Upper lobe of left lung (tissue), 6 donors: ENCODE data around the gene PTPRN2. TPM values are rescaled to one million over a fixed set of nuclear protein-coding genes. Genes with fewer than 3 reads are reported as not detected.

Experiments used
- ATAC-seq, 2 donors: fragments of 200-7000 bp; cut with Tn5 transposase; one replicate each; pipeline ENCODE4 v1.9.1; 2022; ENCODE audit warnings: mild to moderate bottlenecking in 2 of 2, moderate library complexity in 2 of 2; ENCODE audit not compliant: low FRiP score in 2 of 2
- DNase-seq, 2 donors: peaks; one replicate each; pipeline ENCODE4 v3.0.0-alpha.2; 2019 to 2020
- H3K27ac ChIP-seq, 4 donors: fragments of 200-600 bp; sonication (generic); one replicate each; pipeline ENCODE4 v1.5.1; 2016 to 2019
- H3K27me3 ChIP-seq, 4 donors: fragments of 200-600 bp; sonication (generic); one replicate each; pipeline ENCODE4 v1.5.1; 2017 to 2019
- H3K36me3 ChIP-seq, 4 donors: fragments of 200-600 bp; sonication (generic); one replicate each; pipeline ENCODE4 v1.5.1; 2016 to 2019
- H3K4me1 ChIP-seq, 4 donors: fragments of 200-600 bp; sonication (generic); one replicate each; pipeline ENCODE4 v1.5.1; 2018 to 2019
- H3K4me3 ChIP-seq, 4 donors: fragments of 200-600 bp; sonication (generic); one replicate each; pipeline ENCODE4 v1.5.1; 2017 to 2019; ENCODE audit warnings: mild to moderate bottlenecking in 2 of 4, moderate library complexity in 1 of 4
- H3K9me3 ChIP-seq, 4 donors: fragments of 200-600 bp; sonication (generic); one replicate each; pipeline ENCODE4 v1.5.1; 2018 to 2019
- CTCF ChIP-seq, 6 experiments: fragments of 450-650 bp in 4 of 6; fragments of 200-600 bp in 2 of 6; sonication (generic) in 2 of 6; IDR thresholded peaks; one replicate each; pipeline ENCODE4 v1.5.1; 2016 to 2019; ENCODE audit warnings: antibody characterized with exemption in 6 of 6
- EP300 ChIP-seq, 4 donors: sonication (generic); formaldehyde crosslinking; IDR thresholded peaks; one replicate each; pipeline ENCODE4 v1.5.1; 2017; ENCODE audit warnings: antibody characterized with exemption in 4 of 4, control low read depth in 2 of 4
- POLR2A ChIP-seq, 4 donors: fragments of 450-650 bp; IDR thresholded peaks; one replicate each; pipeline ENCODE4 v1.5.1; 2016 to 2017; ENCODE audit warnings: antibody characterized with exemption in 4 of 4, mild to moderate bottlenecking in 2 of 4
- POLR2AphosphoS5 ChIP-seq, 2 donors: sonication (generic); formaldehyde crosslinking; IDR thresholded peaks; one replicate each; pipeline ENCODE4 v1.5.1; 2017; ENCODE audit warnings: antibody characterized with exemption in 2 of 2
- WGBS, 2 donors: methylation state at CpG; one replicate each; pipeline ENCODE4 v1.1.5; 2017 to 2018; 5-methylcytosine and 5-hydroxymethylcytosine counted together
- total RNA-seq, 6 donors: library from RNA; depleted of rRNA in 4 of 6; stranded (reverse); fragments of >200 nt in 4 of 6; gene quantifications; one replicate each; pipeline versions ENCODE4 v1.1.0 to v1.2.1, GENCODE V29; 2016 to 2021
- donor health status: DM: no; HTN: no; CAD: no; lungs with moderate emphysema.
- donor health status: DM: no; HTN: yes; CAD: no; lungs with severe emphysema.

Gene PTPRN2
- total RNA-seq, 6 donors from 2014 or later: 3.3 to 7.9 (median 5.2) TPM

- Histone ChIP-seq H3K4me1 (no peaks in the 10 kb centered on the region), H3K36me3 (no peaks in the 10 kb centered on the region), H3K4me3 (no peak overlapping the region), H3K27ac (no peak overlapping the region), H3K27me3 (no peaks in the 10 kb centered on the region), H3K9me3 (no peaks in the 10 kb centered on the region)
- DNase-seq: no peak
- WGBS, 2 donors: 76 to 79% methylated on average over 13 of the region's 13 CpGs
- no peak for ATAC-seq
- no peak for TF ChIP-seq EP300 (IDR thresholded peaks at IDR 0.05)
- no peak for TF ChIP-seq CTCF (IDR thresholded peaks at IDR 0.05)
- no peak for TF ChIP-seq POLR2AphosphoS5 (IDR thresholded peaks at IDR 0.05)
- TF ChIP-seq POLR2A (IDR thresholded peaks at IDR 0.05): no peak
Measured at GRCh38 chr7:157989589-157989988, 598.0 kb downstream of the PTPRN2 start.

- H3K27ac ChIP-seq: no peak overlapping the region
- no peak for ATAC-seq
- no peaks in the 10 kb centered on the region for H3K9me3 ChIP-seq
- H3K4me1 ChIP-seq: no peaks in the 10 kb centered on the region
- H3K4me3 ChIP-seq: no peak overlapping the region
- no peak for DNase-seq
- H3K27me3 ChIP-seq: no peaks in the 10 kb centered on the region
- TF ChIP-seq POLR2A (IDR thresholded peaks at IDR 0.05) (no peak), POLR2AphosphoS5 (IDR thresholded peaks at IDR 0.05) (no peak), CTCF (IDR thresholded peaks at IDR 0.05) (no peak), EP300 (IDR thresholded peaks at IDR 0.05) (no peak)
- 72 to 82% methylated on average over 10 of the region's 10 CpGs for WGBS, 2 donors
- H3K36me3 ChIP-seq: no peaks in the 10 kb centered on the region
Measured at GRCh38 chr7:157987906-157988305, 599.7 kb downstream of the PTPRN2 start.

- TF ChIP-seq POLR2A (IDR thresholded peaks at IDR 0.05) (no peak), EP300 (IDR thresholded peaks at IDR 0.05) (no peak), POLR2AphosphoS5 (IDR thresholded peaks at IDR 0.05) (no peak), CTCF (IDR thresholded peaks at IDR 0.05) (no peak)
- Histone ChIP-seq H3K4me1 (no peaks in the 10 kb centered on the region), H3K36me3 (no peaks in the 10 kb centered on the region), H3K4me3 (no peak overlapping the region), H3K27ac (no peak overlapping the region), H3K9me3 (no peaks in the 10 kb centered on the region), H3K27me3 (no peaks in the 10 kb centered on the region)
- ATAC-seq: peak in 1 of 2 donors; percentile 13
- 79 to 82% methylated on average over 12 of the region's 12 CpGs for WGBS, 2 donors
- no peak for DNase-seq
Measured at GRCh38 chr7:157986051-157986450, 601.6 kb downstream of the PTPRN2 start.

- H3K4me3 ChIP-seq: no peak overlapping the region
- ATAC-seq: no peak
- no peaks in the 10 kb centered on the region for H3K36me3 ChIP-seq
- TF ChIP-seq POLR2A (IDR thresholded peaks at IDR 0.05) (no peak), CTCF (IDR thresholded peaks at IDR 0.05) (no peak), EP300 (IDR thresholded peaks at IDR 0.05) (no peak), POLR2AphosphoS5 (IDR thresholded peaks at IDR 0.05) (no peak)
- 87 to 90% methylated on average over 15 of the region's 15 CpGs for WGBS, 2 donors
- DNase-seq: no peak
- no peak overlapping the region for H3K27ac ChIP-seq
- H3K27me3 ChIP-seq: no peaks in the 10 kb centered on the region
- H3K9me3 ChIP-seq: no peaks in the 10 kb centered on the region
- H3K4me1 ChIP-seq: no peaks in the 10 kb centered on the region
Measured at GRCh38 chr7:157985636-157986035, 602.0 kb downstream of the PTPRN2 start.

- Histone ChIP-seq H3K9me3 (no peaks in the 10 kb centered on the region), H3K27ac (no peak overlapping the region), H3K4me1 (no peaks in the 10 kb centered on the region), H3K4me3 (no peak overlapping the region), H3K27me3 (no peaks in the 10 kb centered on the region), H3K36me3 (no peaks in the 10 kb centered on the region)
- ATAC-seq (no peak), DNase-seq (no peak)
- 87 to 90% methylated on average over 13 to 19 of the region's 25 CpGs for WGBS, 2 donors
- TF ChIP-seq EP300 (IDR thresholded peaks at IDR 0.05): no peak
- no peak for TF ChIP-seq POLR2A (IDR thresholded peaks at IDR 0.05)
- no peak for TF ChIP-seq POLR2AphosphoS5 (IDR thresholded peaks at IDR 0.05)
Measured at GRCh38 chr7:157984423-157985163, 603.0 kb downstream of the PTPRN2 start.
